Measurements from ENCODE around the gene HBEGF.

HBEGF gene

GRCh38 chr5:140302786-140303639 is 43.4 kb downstream of the HBEGF start, which contains the start of gene PFDN1:
Gene PFDN1 (minus strand): TSS chr5:140303101. CDS start chr5:140303073, 28 bp downstream.
- peak; percentile 85 for DNase-seq

DNA sequence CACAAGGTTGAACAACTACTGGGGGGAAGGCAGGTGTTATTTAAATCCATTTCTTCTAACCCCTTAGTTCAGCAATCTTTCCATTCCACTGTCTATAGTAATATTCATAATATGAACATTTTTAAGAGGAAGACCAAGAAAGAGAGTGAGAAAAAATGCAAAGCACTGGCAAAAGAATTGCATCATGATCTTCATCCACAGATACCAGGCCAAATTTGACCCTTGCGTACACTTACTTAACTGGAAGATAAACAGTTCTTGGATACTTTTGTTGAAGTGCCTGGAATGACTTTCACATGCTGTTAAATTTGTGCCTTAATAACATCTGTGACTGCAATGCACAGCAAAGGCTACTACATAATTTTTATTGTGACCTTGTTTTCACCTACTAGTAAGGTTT is 45.3 kb downstream of the HBEGF start:
- DNase-seq = no peak

DNA sequence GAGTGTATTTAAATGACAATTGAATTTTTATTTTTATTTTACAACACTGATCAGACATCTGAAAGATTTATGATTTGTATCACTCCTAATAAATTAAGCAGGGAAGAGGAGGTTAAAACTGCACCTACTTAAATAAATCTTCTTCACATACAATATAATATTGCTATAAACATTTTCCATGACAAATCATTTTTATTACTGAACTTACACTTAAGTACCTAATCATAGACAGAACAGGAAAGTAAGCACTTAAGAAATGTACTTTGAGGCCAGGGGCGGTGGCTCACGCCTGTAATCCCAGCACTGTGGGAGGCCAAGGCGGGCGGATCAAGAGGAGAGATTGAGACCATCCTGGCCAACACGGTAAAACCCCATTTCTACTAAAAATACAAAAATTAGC is 47.3 kb downstream of the HBEGF start:
- DNase-seq = no peak

GRCh38 chr5:140298183-140298601 is 48.2 kb downstream of the HBEGF start:
- DNase-seq = no peak

GRCh38 chr5:140297283-140297682 is 49.1 kb downstream of the HBEGF start:
- DNase-seq = no peak

GRCh38 chr5:140296289-140296688 is 50.1 kb downstream of the HBEGF start:
- DNase-seq = no peak

- no peak for DNase-seq
Observed at GRCh38 chr5:140295414-140295813, 51.0 kb downstream of the HBEGF start.

GRCh38 chr5:140294753-140295152 is 51.6 kb downstream of the HBEGF start:
- DNase-seq = no peak

DNA sequence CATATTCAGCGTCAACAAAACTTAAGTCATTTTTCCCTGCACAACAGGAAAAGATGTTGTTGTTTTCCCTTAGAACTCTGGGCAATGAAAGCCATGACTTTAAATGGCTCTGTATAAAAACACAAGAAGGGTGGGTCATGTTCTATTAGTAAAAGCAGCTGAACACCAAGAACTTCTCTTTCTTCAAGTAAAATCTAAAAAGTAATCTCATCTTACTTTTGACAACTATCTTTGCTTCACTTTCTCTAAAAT is 52.6 kb downstream of the HBEGF start:
- DNase-seq = no peak

GRCh38 chr5:140293091-140293848 is 53.1 kb downstream of the HBEGF start:
- DNase-seq = no peak

DNA sequence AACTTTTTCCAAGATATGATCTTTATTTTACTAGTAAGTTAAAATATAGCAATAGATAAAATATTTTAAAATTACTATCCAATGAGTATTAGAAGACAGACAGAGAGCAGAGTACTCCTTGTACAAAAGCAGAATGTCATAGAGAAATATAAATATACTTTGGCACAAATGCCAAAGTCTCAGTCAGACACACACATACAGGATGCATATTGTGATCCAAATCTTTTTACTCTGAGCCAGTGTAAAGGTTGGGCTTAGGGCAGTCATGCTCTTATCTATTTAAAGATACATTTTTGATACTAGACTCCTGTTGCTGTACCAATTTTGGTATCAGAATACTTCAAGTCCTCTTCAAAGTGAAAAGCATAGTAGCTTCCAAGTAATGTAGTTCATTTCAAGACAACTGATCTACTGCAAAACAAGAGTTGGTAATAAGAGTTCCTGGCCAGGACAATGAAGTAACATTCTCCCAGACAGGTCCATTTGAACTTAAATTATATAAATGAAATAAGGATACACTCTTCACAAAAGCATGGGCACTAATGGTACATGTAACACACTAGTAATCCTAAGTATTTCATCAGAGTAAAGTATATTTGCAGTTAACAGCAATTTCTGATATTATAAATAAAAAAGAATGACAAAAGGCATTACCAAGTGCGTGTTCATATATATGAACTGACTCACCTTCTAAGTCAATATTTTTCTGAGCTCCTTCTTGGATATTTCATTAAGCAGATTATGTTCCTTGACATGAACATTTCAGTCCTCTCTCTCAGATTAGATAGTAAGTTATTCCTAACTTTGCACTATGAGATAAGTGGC is 54.0 kb downstream of the HBEGF start:
- DNase-seq = no peak

- DNase-seq = no peak
Observed at GRCh38 chr5:140287801-140288521, 58.4 kb downstream of the HBEGF start.

DNA sequence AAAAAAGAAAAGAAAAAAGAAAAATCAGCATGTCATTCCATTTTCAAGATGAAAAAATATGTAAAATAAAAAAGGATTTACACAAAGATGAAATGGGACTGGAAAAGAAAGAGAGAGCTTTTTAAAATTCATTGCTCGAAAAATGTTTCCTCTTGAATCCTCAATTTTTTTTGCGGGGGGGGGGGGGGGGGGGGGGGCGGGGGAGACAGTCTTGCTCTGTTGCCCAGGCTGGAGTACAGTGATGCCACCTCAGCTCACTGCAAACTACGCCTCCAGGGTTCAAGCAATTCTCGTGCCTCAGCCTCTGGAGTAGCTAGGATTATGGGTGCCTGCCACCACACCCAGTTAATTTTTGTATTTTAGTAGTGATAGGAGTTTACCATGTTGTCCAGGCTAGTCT is 60.0 kb downstream of the HBEGF start:
- DNase-seq = no peak

DNA sequence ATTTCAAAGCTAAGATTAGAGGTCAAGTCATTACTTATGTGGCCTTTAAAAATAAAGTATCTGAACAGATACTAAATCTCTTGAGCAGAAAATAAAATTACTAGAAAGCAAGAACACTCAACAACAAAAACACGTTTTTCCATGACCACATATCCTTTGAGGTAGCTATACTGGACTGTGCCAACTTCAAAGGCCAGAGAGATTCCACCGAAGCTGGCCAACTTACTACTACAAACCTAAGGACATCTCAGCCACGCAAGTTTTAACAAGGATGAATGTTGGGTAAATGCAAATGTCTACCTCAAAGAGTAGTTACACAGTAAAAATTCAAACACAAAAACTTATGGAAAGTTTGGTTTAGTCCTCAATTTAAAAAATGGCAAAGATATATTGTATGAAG is 62.4 kb downstream of the HBEGF start:
- no peak for DNase-seq

All from right kidney (tissue), 1 donor.